NCI-H2029 (cell line): Measurements from ENCODE around the gene ADPRS.

Source experiments
- DNase-seq: peaks from one replicate; lab custom pipeline; 2025; lab: John Stamatoyannopoulos, UW

Gene ADPRS

GRCh38 chr1:36087233-36088123 lies 1.2 kb upstream of the ADPRS start:
- DNase-seq = no peak

- DNase-seq = no peak
These were observed 471 bp upstream of the ADPRS start for GRCh38 chr1:36088265-36088576.

- DNase-seq = no peak
These were observed 865 bp downstream of the ADPRS start for GRCh38 chr1:36089393-36090121.

- DNase-seq = no peak
These were observed 2.4 kb downstream of the ADPRS start for GRCh38 chr1:36091141-36091540.

- no peak for DNase-seq
These were observed 3.0 kb downstream of the ADPRS start for GRCh38 chr1:36091698-36092097.

- no peak for DNase-seq
These were observed 3.6 kb downstream of the ADPRS start for GRCh38 chr1:36092166-36092797.

- no peak for DNase-seq
These were observed 4.1 kb downstream of the ADPRS start for GRCh38 chr1:36092798-36093185.

GRCh38 chr1:36093226-36093625 lies 4.5 kb downstream of the ADPRS start:
- no peak for DNase-seq

- no peak for DNase-seq
These were observed 5.2 kb downstream of the ADPRS start for GRCh38 chr1:36093929-36094328.

GRCh38 chr1:36094621-36095061 lies 5.9 kb downstream of the ADPRS start:
- DNase-seq = no peak

GRCh38 chr1:36095760-36096405 lies 7.2 kb downstream of the ADPRS start:
- DNase-seq = no peak

- no peak for DNase-seq
These were observed 8.1 kb downstream of the ADPRS start for GRCh38 chr1:36096500-36097432.

GRCh38 chr1:36097693-36098585 lies 9.2 kb downstream of the ADPRS start:
- DNase-seq = no peak

GRCh38 chr1:36098650-36099365 lies 10.1 kb downstream of the ADPRS start:
- DNase-seq = no peak

- peak; percentile 47 for DNase-seq
These were observed 11.1 kb downstream of the ADPRS start for GRCh38 chr1:36099681-36100341.

- DNase-seq = no peak
These were observed 11.7 kb downstream of the ADPRS start for GRCh38 chr1:36100376-36100775.

GRCh38 chr1:36101546-36101945 lies 12.9 kb downstream of the ADPRS start:
- DNase-seq = no peak

- DNase-seq = no peak
These were observed 17.6 kb downstream of the ADPRS start for GRCh38 chr1:36106269-36106668.

GRCh38 chr1:36107394-36107793 lies 18.7 kb downstream of the ADPRS start:
- DNase-seq = no peak
